ENCODE data around the gene TCTA. TPM values are rescaled to one million over a fixed set of nuclear protein-coding genes. Genes with fewer than 3 reads are reported as not detected.
"Not testable (repeated sequence)": the region's sequence is repeated elsewhere in the genome, so short reads cannot be mapped to it uniquely, and the experiment has no call there.

TCTA gene, protein sequence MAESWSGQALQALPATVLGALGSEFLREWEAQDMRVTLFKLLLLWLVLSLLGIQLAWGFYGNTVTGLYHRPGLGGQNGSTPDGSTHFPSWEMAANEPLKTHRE
- total RNA-seq (2014; rRNA removed; shearing (Covaris generic); ENCODE audit: low replicate concordance): 23.8 and 28.5 TPM in 2 replicates

- DNase-seq (ENCODE audit: low read depth): peak; percentile 99
- in situ Hi-C loops (cut with HindIII; ENCODE audit: low pct_unique_long_range_greater_than_20kb, low sequenced_read_pairs): no loop called here
Observed at GRCh38 chr3:49411968-49412631, at the start of gene TCTA, which contains the start of gene RHOA. Gene TCTA (plus strand): TSS chr3:49412423. CDS start chr3:49412427, 4 bp downstream. Gene RHOA (minus strand): TSS chr3:49411976. CDS start chr3:49375589, 36,387 bp downstream.

- in situ Hi-C loops (cut with HindIII; ENCODE audit: low pct_unique_long_range_greater_than_20kb, low sequenced_read_pairs): no loop called here
- no peak for DNase-seq (ENCODE audit: low read depth)
Observed at GRCh38 chr3:49362561-49362960, 49.7 kb upstream of the TCTA start.

DNA sequence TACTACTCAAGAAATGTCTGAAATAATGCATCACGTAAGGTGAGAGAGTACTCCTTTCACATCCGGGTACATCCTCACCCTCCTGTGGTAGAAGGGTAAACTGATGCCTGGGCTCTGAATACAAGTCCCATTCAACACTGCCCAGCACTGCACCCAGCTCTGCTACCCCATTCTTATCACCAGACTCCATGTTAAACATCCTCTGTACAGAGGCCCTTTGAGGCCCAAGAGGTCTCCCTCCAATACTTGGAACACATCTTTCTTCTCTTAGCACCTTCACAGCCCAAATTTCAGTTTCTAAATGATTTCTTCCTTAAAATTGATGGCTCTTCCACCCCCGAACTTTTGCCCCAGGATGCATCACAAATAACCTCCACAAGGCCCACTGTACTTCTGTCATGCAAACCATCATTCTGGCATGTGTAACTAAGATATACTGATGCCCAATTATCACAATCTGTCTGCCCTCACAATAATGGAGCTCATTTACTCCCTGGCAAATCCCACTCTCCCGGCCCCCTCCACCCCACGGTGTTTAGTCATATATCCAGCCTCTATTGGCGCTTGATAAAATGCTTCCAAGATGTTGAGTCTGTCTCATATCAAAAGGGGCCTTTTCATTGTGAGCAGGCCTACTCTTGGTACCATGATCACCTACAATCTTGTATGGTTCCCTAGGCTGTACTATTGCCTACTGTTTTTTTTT lies 41.5 kb upstream of the TCTA start:
- in situ Hi-C loops (cut with HindIII; ENCODE audit: low pct_unique_long_range_greater_than_20kb, low sequenced_read_pairs): no loop called here
- DNase-seq (ENCODE audit: low read depth): no peak

DNA sequence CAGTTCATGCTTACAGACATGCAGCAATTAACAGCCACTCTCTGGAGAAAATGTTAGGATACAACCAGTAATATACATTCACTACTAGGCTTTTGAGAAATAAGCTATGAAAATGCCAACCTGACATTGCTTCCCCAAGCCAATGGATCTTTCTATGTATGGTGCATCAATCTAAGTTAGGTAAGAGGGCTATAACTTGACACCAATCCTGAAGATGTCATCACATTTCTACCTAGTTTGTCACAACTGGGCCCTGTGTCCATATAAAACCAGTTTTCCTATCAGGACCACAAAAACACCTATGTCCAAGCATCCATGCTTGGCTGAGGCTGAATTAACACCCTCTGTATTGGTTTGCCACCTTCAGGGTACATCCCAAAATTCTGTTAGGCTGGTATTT lies 40.3 kb upstream of the TCTA start:
- in situ Hi-C loops (cut with HindIII; ENCODE audit: low pct_unique_long_range_greater_than_20kb, low sequenced_read_pairs): no loop called here
- no peak for DNase-seq (ENCODE audit: low read depth)

GRCh38 chr3:49377483-49377882 lies 34.7 kb upstream of the TCTA start:
- DNase-seq (ENCODE audit: low read depth): no peak
- in situ Hi-C loops (cut with HindIII; ENCODE audit: low pct_unique_long_range_greater_than_20kb, low sequenced_read_pairs): no loop called here

- DNase-seq (ENCODE audit: low read depth): no peak
- in situ Hi-C loops (cut with HindIII; ENCODE audit: low pct_unique_long_range_greater_than_20kb, low sequenced_read_pairs): no loop called here
Observed at GRCh38 chr3:49378249-49378895, 33.9 kb upstream of the TCTA start.

- in situ Hi-C loops (cut with HindIII; ENCODE audit: low pct_unique_long_range_greater_than_20kb, low sequenced_read_pairs): no loop called here
Observed at GRCh38 chr3:49383387-49383786, 28.8 kb upstream of the TCTA start.

GRCh38 chr3:49385617-49386016 lies 26.6 kb upstream of the TCTA start:
- in situ Hi-C loops (cut with HindIII; ENCODE audit: low pct_unique_long_range_greater_than_20kb, low sequenced_read_pairs): no loop called here
- no peak for DNase-seq (ENCODE audit: low read depth)

More at GRCh38 chr3:49383387-49383786, 28.8 kb upstream of the TCTA start:
- no peak for DNase-seq (ENCODE audit: low read depth)

DNA sequence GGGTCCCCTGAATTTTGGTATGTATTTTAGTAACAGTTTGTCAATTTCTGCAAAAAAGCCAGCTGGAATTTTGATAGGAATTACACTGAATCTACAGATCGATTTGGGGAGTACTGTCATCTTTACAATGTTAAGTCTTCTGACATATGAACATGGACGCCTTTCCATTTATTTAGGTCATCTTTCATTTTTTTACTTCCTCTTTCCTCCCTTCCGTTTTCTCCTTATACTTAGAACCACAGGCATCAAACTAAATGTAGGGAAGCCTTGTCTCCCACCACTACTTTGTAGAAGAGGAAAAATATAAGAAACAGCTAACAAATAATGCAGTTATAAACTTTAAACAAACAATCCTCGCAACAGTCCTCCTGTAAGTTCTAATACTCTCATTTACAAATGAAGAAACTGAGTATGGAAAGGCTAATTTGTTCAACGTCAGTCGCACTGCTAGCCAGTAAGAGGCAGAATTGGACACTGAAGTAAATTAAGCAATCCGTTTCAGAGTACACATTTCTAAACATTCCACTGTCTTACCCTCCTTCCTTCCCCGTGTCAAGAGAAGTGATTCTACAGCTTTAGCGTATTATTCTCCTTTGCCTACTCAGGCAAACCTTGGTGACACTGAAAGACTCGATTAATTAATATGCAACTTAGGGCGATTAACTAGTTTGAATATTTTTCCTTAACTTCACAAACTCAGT lies 26.0 kb upstream of the TCTA start:
- in situ Hi-C loops (cut with HindIII; ENCODE audit: low pct_unique_long_range_greater_than_20kb, low sequenced_read_pairs): no loop called here
- DNase-seq (ENCODE audit: low read depth): no peak

- in situ Hi-C loops (cut with HindIII; ENCODE audit: low pct_unique_long_range_greater_than_20kb, low sequenced_read_pairs): no loop called here
- no peak for DNase-seq (ENCODE audit: low read depth)
Observed at GRCh38 chr3:49387721-49388120, 24.5 kb upstream of the TCTA start.

GRCh38 chr3:49388289-49388820 lies 23.9 kb upstream of the TCTA start:
- DNase-seq (ENCODE audit: low read depth): no peak
- in situ Hi-C loops (cut with HindIII; ENCODE audit: low pct_unique_long_range_greater_than_20kb, low sequenced_read_pairs): no loop called here

DNA sequence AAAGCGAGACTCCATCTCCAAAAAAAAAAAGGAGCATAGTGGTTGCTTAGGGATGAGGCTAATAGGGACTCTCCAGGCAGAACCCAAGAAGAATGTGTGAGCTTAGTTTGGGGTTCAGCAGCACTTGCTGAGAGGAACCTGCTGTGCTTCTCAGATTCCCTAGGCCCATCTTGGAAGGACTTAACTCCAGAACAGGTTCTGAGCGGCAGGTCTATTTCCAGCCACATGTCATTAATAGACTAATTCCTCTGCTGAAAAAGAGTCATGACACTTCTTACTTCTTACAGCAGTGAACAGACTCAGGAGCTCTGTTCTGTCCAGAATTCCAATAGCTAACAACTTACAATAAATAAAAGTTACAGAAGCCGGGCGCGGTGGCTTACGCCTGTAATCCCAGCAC lies 22.9 kb upstream of the TCTA start:
- DNase-seq (ENCODE audit: low read depth): no peak
- in situ Hi-C loops (cut with HindIII; ENCODE audit: low pct_unique_long_range_greater_than_20kb, low sequenced_read_pairs): no loop called here

GRCh38 chr3:49391310-49391709 lies 20.9 kb upstream of the TCTA start:
- in situ Hi-C loops (cut with HindIII; ENCODE audit: low pct_unique_long_range_greater_than_20kb, low sequenced_read_pairs); DNase-seq (ENCODE audit: low read depth): not testable (repeated sequence)

GRCh38 chr3:49397470-49397869 lies 14.8 kb upstream of the TCTA start:
- no peak for DNase-seq (ENCODE audit: low read depth)
- in situ Hi-C loops (cut with HindIII; ENCODE audit: low pct_unique_long_range_greater_than_20kb, low sequenced_read_pairs): no loop called here

- in situ Hi-C loops (cut with HindIII; ENCODE audit: low pct_unique_long_range_greater_than_20kb, low sequenced_read_pairs): no loop called here
- DNase-seq (ENCODE audit: low read depth): no peak
Observed at GRCh38 chr3:49399461-49399860, 12.8 kb upstream of the TCTA start.

DNA sequence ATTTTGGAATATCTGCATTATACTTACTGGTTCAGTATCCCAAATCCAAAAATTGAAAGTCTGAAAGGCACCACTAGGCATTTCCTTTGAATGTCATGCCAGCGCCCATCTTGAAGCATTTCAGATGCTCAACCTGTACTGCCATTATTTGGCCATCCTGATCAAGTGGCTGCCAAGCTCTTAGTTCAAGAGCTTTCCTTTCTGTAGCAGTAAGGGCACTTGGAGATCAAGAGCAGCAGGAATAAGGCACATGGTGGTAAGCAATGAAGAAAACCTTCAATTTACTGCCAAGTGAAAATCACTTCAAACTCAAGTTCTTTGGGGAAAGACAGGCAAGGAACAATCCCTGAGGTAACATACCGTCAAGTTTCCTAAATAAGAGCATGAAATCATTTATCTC lies 10.5 kb upstream of the TCTA start:
- in situ Hi-C loops (cut with HindIII; ENCODE audit: low pct_unique_long_range_greater_than_20kb, low sequenced_read_pairs): no loop called here
- no peak for DNase-seq (ENCODE audit: low read depth)

DNA sequence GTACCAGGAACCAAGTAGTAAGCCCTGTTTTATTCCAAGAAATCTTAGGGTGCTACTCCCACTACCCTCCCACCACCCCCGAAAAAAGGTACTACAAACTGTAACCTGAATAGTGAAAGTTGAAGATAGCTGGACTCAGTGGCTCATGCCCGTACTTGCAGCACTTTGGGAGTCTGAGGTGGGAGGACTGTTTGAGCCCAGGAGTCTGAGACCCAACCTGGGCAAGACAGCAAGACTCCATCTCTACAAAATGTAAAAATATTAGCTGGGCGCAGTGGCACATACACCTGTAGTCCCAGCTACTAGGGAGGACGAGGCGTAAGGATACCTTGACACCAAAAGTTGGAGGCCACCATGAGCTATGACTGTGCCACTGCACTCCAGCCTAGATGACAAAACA lies 8.3 kb upstream of the TCTA start:
- in situ Hi-C loops (cut with HindIII; ENCODE audit: low pct_unique_long_range_greater_than_20kb, low sequenced_read_pairs): no loop called here
- no peak for DNase-seq (ENCODE audit: low read depth)

GRCh38 chr3:49405570-49405969 lies 6.7 kb upstream of the TCTA start:
- DNase-seq (ENCODE audit: low read depth); in situ Hi-C loops (cut with HindIII; ENCODE audit: low pct_unique_long_range_greater_than_20kb, low sequenced_read_pairs): not testable (repeated sequence)

All from Caki2 (cell line).